ENCODE data around the gene PRMT9. TPM values are rescaled to one million over a fixed set of nuclear protein-coding genes. Genes with fewer than 3 reads are reported as not detected.

Gene PRMT9
- total and polyA plus RNA-seq, 4 experiments from 2014 or later = 4.6 to 12.6 (median 9.4) TPM

DNA sequence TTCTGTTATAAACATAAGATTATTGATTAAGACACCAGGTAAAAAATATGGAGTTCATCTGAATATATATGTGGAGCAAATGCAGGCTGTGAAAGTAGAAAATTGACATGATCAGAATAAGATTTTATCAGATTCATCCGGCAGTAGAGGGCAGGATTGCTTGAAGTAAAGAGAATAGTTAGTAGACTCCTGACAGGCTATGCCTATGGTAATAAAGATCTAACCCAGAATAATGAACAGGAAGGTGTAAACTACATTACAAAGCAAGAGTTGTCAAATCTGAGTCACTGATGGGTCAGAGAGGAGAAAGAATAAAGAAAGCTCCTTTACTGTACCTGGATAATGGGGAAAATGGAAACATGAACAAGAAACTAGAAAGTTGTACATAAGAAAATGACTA lies 87.6 kb downstream of the PRMT9 start:
- intact Hi-C loops (cut with micrococcal nuclease) = loop anchor here (1.0 kb wide), 1 partner anchor 270 kb away; no protein-coding TSS in a partner anchor
- CTCF ChIA-PET (ENCODE audit: partially characterized antibody) = interaction anchor here (1.2 to 2.7 kb wide), 4 partner anchors 10 to 270 kb away, joined by 3 to 10 read pairs (median 4); no protein-coding TSS in a partner anchor
- DNase-seq = no peak

DNA sequence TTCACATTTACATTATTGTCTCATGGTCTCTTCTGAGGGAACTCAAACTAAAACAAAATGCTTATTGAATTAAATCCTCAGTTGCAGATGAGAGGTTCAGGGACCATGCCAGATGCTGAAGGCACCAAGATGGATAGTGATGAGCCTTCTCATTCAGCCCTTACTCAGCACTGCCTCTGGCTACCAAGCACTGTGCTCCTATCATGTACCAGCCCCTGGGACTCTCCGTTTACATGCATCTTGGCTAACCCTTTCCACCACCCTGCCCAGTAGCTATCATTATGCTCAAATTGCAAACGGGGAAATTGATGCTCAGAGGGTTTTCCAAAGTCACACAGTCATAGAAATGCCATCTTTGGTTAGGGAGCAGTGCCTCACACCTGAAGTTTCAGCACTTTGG lies 89.4 kb downstream of the PRMT9 start:
- intact Hi-C loops (cut with micrococcal nuclease) = no loop called here
- Mint-ChIP-seq H3K27ac (peak overlapping the region in 3 of 7 donors; percentile 22 to 67 (median 57)), H3K4me1 (peaks cover 0 to 4% (median 3%) of the 10 kb centered on the region in 4 donors), H3K36me3 (no peaks in the 10 kb centered on the region), H3K27me3 (peaks cover 0 to 3% of the 10 kb centered on the region in 2 donors), H3K9me3 (no peaks in the 10 kb centered on the region), H3K4me3 (no peak overlapping the region)
- no peaks in the 10 kb centered on the region for H3K4me1 ChIP-seq (ENCODE audit: insufficient read depth, low read length)
- ChIA-PET CTCF (ENCODE audit: partially characterized antibody) (interaction anchor here (1.4 to 2.7 kb wide), 2 partner anchors 14 to 272 kb away, joined by 5 to 10 read pairs; no protein-coding TSS in a partner anchor), POLR2A (ENCODE audit: partially characterized antibody) (no interaction called here)
- no peak for DNase-seq
- H3K4me3 ChIP-seq (ENCODE audit: low read length in 2 of 2) = no peak overlapping the region
- no peaks in the 10 kb centered on the region for H3K27me3 ChIP-seq (ENCODE audit: insufficient read depth, low read length)
- H3K27ac ChIP-seq (ENCODE audit: low read depth, low read length) = no peak overlapping the region
- no peaks in the 10 kb centered on the region for H3K36me3 ChIP-seq (ENCODE audit: insufficient read depth, low read length)
- H3K9me3 ChIP-seq (ENCODE audit: control insufficient read depth in 1 of 2, low read length in 2 of 2) = no peaks in the 10 kb centered on the region

More for the DNA sequence above, 87.6 kb downstream of the PRMT9 start:
- Mint-ChIP-seq H3K36me3 (no peaks in the 10 kb centered on the region), H3K4me3 (no peak overlapping the region), H3K27ac (no peak overlapping the region), H3K27me3 (peaks cover 2 to 3% of the 10 kb centered on the region in 2 donors), H3K9me3 (peaks cover 0 to under 1% (median 0%) of the 10 kb centered on the region in 8 donors), H3K4me1 (peaks cover 0 to 4% (median 1%) of the 10 kb centered on the region in 4 donors)
- H3K4me3 ChIP-seq (ENCODE audit: low read length in 2 of 2) = no peak overlapping the region
- H3K9me3 ChIP-seq (ENCODE audit: control insufficient read depth in 1 of 2, low read length in 2 of 2) = no peaks in the 10 kb centered on the region
- H3K27ac ChIP-seq (ENCODE audit: low read depth, low read length) = no peak overlapping the region
- no peaks in the 10 kb centered on the region for H3K27me3 ChIP-seq (ENCODE audit: insufficient read depth, low read length)
- POLR2A ChIA-PET (ENCODE audit: partially characterized antibody) = no interaction called here
- no peaks in the 10 kb centered on the region for H3K36me3 ChIP-seq (ENCODE audit: insufficient read depth, low read length)
- H3K4me1 ChIP-seq (ENCODE audit: insufficient read depth, low read length) = no peaks in the 10 kb centered on the region

DNA sequence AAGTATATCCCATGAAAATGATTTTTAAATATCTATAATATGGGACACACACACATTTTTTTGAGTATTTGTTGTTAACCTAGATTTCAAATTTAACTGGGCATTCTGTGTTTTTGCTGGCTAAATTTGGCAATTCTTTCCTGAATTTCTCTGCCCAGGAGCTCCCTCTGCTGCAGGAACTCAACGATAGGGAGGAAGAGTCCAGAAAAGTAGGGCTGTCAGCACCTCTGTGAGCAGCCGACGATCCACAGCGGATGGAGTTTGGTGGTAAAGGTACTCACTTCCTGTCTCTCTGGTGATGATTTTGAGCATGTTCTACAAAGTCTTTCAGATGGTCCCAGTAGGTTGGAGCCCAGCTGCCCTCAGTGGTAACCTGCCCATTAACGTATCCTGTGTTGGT lies 89.9 kb downstream of the PRMT9 start:
- no peaks in the 10 kb centered on the region for H3K36me3 Mint-ChIP-seq

DNA sequence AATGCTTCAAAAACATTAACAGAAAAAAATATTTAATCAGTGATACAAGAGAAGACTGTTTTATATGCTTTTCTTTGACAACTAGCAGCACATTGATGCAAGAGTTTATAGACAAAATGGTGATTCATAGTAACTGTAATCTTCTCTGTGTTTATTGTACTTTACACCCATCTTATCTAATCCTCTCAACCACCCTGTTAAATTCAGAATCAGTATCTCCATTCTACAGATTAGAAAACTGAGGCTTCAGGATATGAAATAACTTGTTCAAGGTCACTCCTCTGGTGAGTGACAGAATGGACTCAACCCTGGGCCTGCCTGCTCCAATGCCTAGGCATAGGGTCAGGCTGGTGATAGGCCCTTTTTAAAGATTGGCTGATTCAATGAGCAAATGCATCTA lies 92.9 kb downstream of the PRMT9 start:
- no peaks in the 10 kb centered on the region for H3K36me3 Mint-ChIP-seq
- no peak for DNase-seq
- no peaks in the 10 kb centered on the region for H3K9me3 Mint-ChIP-seq
- peaks cover 0 to 4% (median 3%) of the 10 kb centered on the region in 4 donors for H3K4me1 Mint-ChIP-seq
- no peaks in the 10 kb centered on the region for H3K4me1 ChIP-seq (ENCODE audit: insufficient read depth, low read length)
- no peaks in the 10 kb centered on the region for H3K9me3 ChIP-seq (ENCODE audit: control insufficient read depth in 1 of 2, low read length in 2 of 2)
- intact Hi-C loops (cut with micrococcal nuclease) = no loop called here
- no peak overlapping the region for H3K4me3 Mint-ChIP-seq
- ChIA-PET CTCF (ENCODE audit: partially characterized antibody) (interaction anchor here (0.6 to 3.0 kb wide), 8 partner anchors 9 to 276 kb away, joined by 3 to 15 read pairs (median 4); partner anchors contain the start of gene TMEM184C), POLR2A (ENCODE audit: partially characterized antibody) (no interaction called here)
- H3K27ac Mint-ChIP-seq = no peak overlapping the region
- H3K36me3 ChIP-seq (ENCODE audit: insufficient read depth, low read length) = no peaks in the 10 kb centered on the region
- H3K4me3 ChIP-seq (ENCODE audit: low read length in 2 of 2) = no peak overlapping the region
- H3K27me3 Mint-ChIP-seq = peaks cover under 1 to 2% of the 10 kb centered on the region in 2 donors
- H3K27ac ChIP-seq (ENCODE audit: low read depth, low read length) = no peak overlapping the region
- H3K27me3 ChIP-seq (ENCODE audit: insufficient read depth, low read length) = no peaks in the 10 kb centered on the region

More for the DNA sequence above, 89.9 kb downstream of the PRMT9 start:
- Histone ChIP-seq H3K4me1 (ENCODE audit: insufficient read depth, low read length) (no peaks in the 10 kb centered on the region), H3K36me3 (ENCODE audit: insufficient read depth, low read length) (no peaks in the 10 kb centered on the region), H3K9me3 (ENCODE audit: control insufficient read depth in 1 of 2, low read length in 2 of 2) (no peaks in the 10 kb centered on the region), H3K27ac (ENCODE audit: low read depth, low read length) (no peak overlapping the region), H3K4me3 (ENCODE audit: low read length in 2 of 2) (no peak overlapping the region), H3K27me3 (ENCODE audit: insufficient read depth, low read length) (no peaks in the 10 kb centered on the region)
- Mint-ChIP-seq H3K4me1 (peaks cover 0 to 4% (median 3%) of the 10 kb centered on the region in 4 donors), H3K4me3 (no peak overlapping the region), H3K27ac (peak overlapping the region in 4 of 7 donors; percentile 22 to 67 (median 43)), H3K27me3 (peaks cover 0 to 3% of the 10 kb centered on the region in 2 donors), H3K9me3 (no peaks in the 10 kb centered on the region)
- ChIA-PET POLR2A (ENCODE audit: partially characterized antibody) (interaction anchor here (1.2 kb wide), 1 partner anchor 138 kb away, joined by 4 read pairs; the partner anchor contains the start of gene ARHGAP10), CTCF (ENCODE audit: partially characterized antibody) (no interaction called here)
- intact Hi-C loops (cut with micrococcal nuclease) = no loop called here
- DNase-seq = no peak

DNA sequence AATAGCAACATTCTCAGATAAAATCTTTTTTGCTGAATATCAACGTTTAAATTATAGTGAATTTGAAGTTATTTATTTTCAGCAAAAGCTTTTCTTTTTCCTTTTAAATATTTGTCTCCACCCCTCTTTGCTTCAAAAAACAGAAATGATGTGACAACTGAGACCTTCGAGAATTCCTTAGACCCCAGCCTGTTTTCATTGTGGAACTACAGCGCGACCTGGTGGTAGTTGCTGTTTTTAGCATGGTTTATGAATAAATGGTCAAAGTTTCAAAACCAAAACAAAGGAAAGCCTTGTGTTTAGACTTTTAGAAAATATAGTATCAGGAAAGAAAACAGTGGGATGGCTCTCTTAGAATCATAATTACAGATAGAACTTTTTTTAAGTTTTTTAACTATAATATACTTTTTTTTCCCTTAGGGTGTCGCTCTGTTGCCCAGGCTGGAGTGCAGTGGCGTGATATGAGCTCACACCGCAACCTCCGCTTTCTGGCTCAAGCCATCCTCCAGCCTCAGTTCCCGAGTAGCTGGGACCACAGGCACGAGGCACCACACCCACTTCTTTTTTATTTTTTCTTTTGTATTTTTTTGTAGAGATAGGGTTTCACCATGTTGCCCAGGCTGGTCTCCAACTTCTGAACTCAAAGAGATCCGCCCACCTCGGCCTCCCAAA lies 93.6 kb downstream of the PRMT9 start:
- no peaks in the 10 kb centered on the region for H3K27me3 ChIP-seq (ENCODE audit: insufficient read depth, low read length)
- H3K9me3 ChIP-seq (ENCODE audit: control insufficient read depth in 1 of 2, low read length in 2 of 2) = no peaks in the 10 kb centered on the region
- H3K4me1 ChIP-seq (ENCODE audit: insufficient read depth, low read length) = no peaks in the 10 kb centered on the region
- H3K27ac Mint-ChIP-seq = peak overlapping the region in 1 of 7 donors; percentile 10
- DNase-seq = peak in 4 of 5 donors; percentile 6 to 22 (median 14)
- no peak overlapping the region for H3K4me3 ChIP-seq (ENCODE audit: low read length in 2 of 2)
- peaks cover 0 to 5% (median 3%) of the 10 kb centered on the region in 8 donors for H3K9me3 Mint-ChIP-seq
- no peaks in the 10 kb centered on the region for H3K36me3 ChIP-seq (ENCODE audit: insufficient read depth, low read length)
- intact Hi-C loops (cut with micrococcal nuclease) = loop anchor here (1.0 kb wide), 1 partner anchor 71 kb away; no protein-coding TSS in a partner anchor
- ChIA-PET CTCF (ENCODE audit: partially characterized antibody) (interaction anchor here (0.6 to 3.0 kb wide), 13 partner anchors 9 to 1248 kb away, joined by 3 to 15 read pairs (median 3); partner anchors contain the start of genes PRMT9 and TMEM184C), POLR2A (ENCODE audit: partially characterized antibody) (no interaction called here)
- peaks cover 2 to 3% of the 10 kb centered on the region in 2 donors for H3K27me3 Mint-ChIP-seq
- peaks cover 0 to 4% (median 3%) of the 10 kb centered on the region in 4 donors for H3K4me1 Mint-ChIP-seq
- H3K36me3 Mint-ChIP-seq = peaks cover 0 to 2% of the 10 kb centered on the region in 2 donors
- H3K4me3 Mint-ChIP-seq = no peak overlapping the region
- no peak overlapping the region for H3K27ac ChIP-seq (ENCODE audit: low read depth, low read length)

DNA sequence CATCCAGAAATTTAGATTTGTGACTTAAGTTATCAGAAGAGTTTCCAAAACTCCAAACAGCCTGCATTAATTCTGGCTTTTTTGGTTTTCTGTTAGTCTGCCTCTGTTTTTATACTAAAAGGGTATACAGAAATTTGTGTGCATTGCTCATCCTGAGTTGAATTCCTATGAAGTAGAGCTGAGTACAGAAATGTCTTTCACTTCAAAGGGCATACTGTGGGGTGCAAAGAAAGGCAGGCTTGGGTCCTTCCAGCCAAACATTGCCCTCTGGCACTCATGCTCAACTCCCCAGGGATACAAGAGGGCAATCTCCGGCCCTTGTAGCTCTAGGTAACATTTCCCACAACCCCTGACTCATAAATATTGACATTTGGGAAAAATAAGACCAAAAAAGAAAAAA lies 94.4 kb downstream of the PRMT9 start:
- ChIA-PET CTCF (ENCODE audit: partially characterized antibody) (interaction anchor here (0.7 to 3.0 kb wide), 16 partner anchors 8 to 1247 kb away, joined by 3 to 15 read pairs (median 3); partner anchors contain the start of genes PRMT9 and TMEM184C), POLR2A (ENCODE audit: partially characterized antibody) (no interaction called here)
- Mint-ChIP-seq H3K27ac (no peak overlapping the region), H3K9me3 (peaks cover 0 to 11% (median 6%) of the 10 kb centered on the region in 8 donors), H3K27me3 (peaks cover 4% of the 10 kb centered on the region in 2 donors), H3K36me3 (peaks cover 0 to 4% of the 10 kb centered on the region in 2 donors), H3K4me1 (peaks cover 0 to 4% (median 3%) of the 10 kb centered on the region in 4 donors), H3K4me3 (no peak overlapping the region)
- intact Hi-C loops (cut with micrococcal nuclease) = no loop called here
- H3K4me1 ChIP-seq (ENCODE audit: insufficient read depth, low read length) = no peaks in the 10 kb centered on the region
- no peak overlapping the region for H3K27ac ChIP-seq (ENCODE audit: low read depth, low read length)
- H3K9me3 ChIP-seq (ENCODE audit: control insufficient read depth in 1 of 2, low read length in 2 of 2) = no peaks in the 10 kb centered on the region
- no peak for DNase-seq
- H3K27me3 ChIP-seq (ENCODE audit: insufficient read depth, low read length) = no peaks in the 10 kb centered on the region
- no peak overlapping the region for H3K4me3 ChIP-seq (ENCODE audit: low read length in 2 of 2)
- H3K36me3 ChIP-seq (ENCODE audit: insufficient read depth, low read length) = no peaks in the 10 kb centered on the region
